Measurements from ENCODE around the gene TLK2. TPM values are rescaled to one million over a fixed set of nuclear protein-coding genes. Genes with fewer than 3 reads are reported as not detected.

TLK2 gene
- total RNA-seq, 1 experiment from 2014 or later: 54.6 TPM

DNA sequence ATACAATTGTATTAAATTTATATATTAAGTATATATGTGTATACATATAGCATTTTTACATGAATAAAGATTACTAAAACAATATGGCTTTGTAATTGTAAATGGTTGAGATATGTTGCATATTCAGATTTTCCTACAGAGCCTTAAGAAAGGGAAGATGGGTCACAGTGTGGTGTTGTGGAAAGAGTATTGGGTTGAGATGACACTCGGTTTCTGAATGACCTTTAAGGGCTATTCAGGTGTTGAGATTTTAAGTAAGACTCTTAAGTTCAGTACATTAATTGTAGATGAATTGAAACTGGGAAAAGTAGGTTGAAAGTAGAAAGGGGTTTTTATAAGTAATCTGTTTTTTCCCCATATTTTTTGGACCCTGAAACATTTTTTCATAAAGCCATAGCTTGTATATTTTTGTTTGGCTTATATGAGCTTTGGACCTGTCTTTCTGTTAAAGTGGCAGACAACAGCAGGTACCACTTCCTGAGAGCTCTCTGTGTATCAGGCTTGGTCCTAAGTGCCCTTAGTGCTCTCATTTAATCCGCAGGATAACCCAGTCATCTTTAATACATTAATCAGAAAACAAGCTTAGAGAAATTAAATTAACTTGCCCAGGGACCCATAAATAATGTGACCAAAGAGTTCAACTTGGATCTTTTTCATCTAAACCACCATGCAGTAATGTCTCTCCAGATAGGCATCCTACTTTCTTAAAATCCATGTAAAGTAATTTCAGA, 100.3 kb downstream of the TLK2 start:
- ChIA-PET CTCF (interaction anchor here (0.7 kb wide), 1 partner anchor 26 kb away, joined by 3 read pairs; no protein-coding TSS in a partner anchor), POLR2A (no interaction called here)
- TF ChIP-seq SIN3A (IDR thresholded peaks at IDR 0.05; ENCODE audit: borderline replicate concordance, insufficient read depth, low read depth, low read length): no peak
- TF ChIP-seq, protein P1, sequence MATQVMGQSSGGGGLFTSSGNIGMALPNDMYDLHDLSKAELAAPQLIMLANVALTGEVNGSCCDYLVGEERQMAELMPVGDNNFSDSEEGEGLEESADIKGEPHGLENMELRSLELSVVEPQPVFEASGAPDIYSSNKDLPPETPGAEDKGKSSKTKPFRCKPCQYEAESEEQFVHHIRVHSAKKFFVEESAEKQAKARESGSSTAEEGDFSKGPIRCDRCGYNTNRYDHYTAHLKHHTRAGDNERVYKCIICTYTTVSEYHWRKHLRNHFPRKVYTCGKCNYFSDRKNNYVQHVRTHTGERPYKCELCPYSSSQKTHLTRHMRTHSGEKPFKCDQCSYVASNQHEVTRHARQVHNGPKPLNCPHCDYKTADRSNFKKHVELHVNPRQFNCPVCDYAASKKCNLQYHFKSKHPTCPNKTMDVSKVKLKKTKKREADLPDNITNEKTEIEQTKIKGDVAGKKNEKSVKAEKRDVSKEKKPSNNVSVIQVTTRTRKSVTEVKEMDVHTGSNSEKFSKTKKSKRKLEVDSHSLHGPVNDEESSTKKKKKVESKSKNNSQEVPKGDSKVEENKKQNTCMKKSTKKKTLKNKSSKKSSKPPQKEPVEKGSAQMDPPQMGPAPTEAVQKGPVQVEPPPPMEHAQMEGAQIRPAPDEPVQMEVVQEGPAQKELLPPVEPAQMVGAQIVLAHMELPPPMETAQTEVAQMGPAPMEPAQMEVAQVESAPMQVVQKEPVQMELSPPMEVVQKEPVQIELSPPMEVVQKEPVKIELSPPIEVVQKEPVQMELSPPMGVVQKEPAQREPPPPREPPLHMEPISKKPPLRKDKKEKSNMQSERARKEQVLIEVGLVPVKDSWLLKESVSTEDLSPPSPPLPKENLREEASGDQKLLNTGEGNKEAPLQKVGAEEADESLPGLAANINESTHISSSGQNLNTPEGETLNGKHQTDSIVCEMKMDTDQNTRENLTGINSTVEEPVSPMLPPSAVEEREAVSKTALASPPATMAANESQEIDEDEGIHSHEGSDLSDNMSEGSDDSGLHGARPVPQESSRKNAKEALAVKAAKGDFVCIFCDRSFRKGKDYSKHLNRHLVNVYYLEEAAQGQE (IDR thresholded peaks at IDR 0.05; ENCODE audit: insufficient read depth in 1 of 2, low read depth in 2 of 2, low read length in 1 of 2): no peak
- no peak for TF ChIP-seq TCF7L2 (IDR thresholded peaks at IDR 0.05; ENCODE audit: low read depth, low read length)
- TF ChIP-seq, protein P2, sequence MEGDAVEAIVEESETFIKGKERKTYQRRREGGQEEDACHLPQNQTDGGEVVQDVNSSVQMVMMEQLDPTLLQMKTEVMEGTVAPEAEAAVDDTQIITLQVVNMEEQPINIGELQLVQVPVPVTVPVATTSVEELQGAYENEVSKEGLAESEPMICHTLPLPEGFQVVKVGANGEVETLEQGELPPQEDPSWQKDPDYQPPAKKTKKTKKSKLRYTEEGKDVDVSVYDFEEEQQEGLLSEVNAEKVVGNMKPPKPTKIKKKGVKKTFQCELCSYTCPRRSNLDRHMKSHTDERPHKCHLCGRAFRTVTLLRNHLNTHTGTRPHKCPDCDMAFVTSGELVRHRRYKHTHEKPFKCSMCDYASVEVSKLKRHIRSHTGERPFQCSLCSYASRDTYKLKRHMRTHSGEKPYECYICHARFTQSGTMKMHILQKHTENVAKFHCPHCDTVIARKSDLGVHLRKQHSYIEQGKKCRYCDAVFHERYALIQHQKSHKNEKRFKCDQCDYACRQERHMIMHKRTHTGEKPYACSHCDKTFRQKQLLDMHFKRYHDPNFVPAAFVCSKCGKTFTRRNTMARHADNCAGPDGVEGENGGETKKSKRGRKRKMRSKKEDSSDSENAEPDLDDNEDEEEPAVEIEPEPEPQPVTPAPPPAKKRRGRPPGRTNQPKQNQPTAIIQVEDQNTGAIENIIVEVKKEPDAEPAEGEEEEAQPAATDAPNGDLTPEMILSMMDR (IDR thresholded peaks at IDR 0.05): no peak
- TF ChIP-seq POLR2AphosphoS5 (IDR thresholded peaks at IDR 0.05; ENCODE audit: low read depth, low read length): no peak
- Histone ChIP-seq H3K4me1 (ENCODE audit: control insufficient read depth, insufficient read depth, low read length) (no peaks in the 10 kb centered on the region), H3K27ac (ENCODE audit: low read length) (no peak overlapping the region), H3K36me3 (ENCODE audit: control insufficient read depth, insufficient read depth, low read length) (peaks cover 5% of the 10 kb centered on the region), H3K9me3 (ENCODE audit: control insufficient read depth, insufficient read depth, low read depth, low read length) (no peaks in the 10 kb centered on the region), H3K4me3 (ENCODE audit: low read depth in 2 of 2, low read length in 2 of 2) (no peak overlapping the region), H3K27me3 (ENCODE audit: control insufficient read depth, insufficient read depth, low read length) (no peaks in the 10 kb centered on the region)
- DNase-seq (ENCODE audit: low read depth, low spot score) (no peak), ATAC-seq (no peak)
- in situ Hi-C loops (cut with HindIII; ENCODE audit: low pct_unique_long_range_greater_than_20kb, low sequenced_read_pairs) (no loop called here), intact Hi-C loops (cut with micrococcal nuclease; ENCODE audit: unreplicated experiment) (no loop called here)
- BruUV-seq (replicated peaks): no TSS peak

DNA sequence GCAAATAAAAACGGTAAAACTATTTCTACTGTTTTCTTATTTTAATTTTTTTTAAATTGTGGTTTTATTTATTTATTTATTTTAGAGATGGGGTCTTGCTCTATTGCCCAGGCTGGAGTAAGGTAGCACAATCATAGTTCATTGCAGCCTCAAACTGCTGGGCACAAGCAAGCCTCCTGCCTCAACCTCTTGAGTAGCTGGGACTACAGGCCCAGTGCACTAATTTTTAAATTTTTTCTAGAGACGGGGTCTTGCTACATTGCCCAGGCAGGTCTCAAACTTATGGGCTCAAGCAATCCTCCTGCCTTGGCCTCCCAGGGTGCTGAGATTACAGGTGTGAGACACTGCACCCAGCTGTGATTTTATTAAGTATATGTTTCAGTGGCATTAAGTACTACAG, 102.3 kb downstream of the TLK2 start:
- TF ChIP-seq, protein P1 (IDR thresholded peaks at IDR 0.05; ENCODE audit: insufficient read depth in 1 of 2, low read depth in 2 of 2, low read length in 1 of 2): no peak
- TF ChIP-seq POLR2AphosphoS5 (IDR thresholded peaks at IDR 0.05; ENCODE audit: low read depth, low read length): no peak
- no peak for TF ChIP-seq TCF7L2 (IDR thresholded peaks at IDR 0.05; ENCODE audit: low read depth, low read length)
- TF ChIP-seq SIN3A (IDR thresholded peaks at IDR 0.05; ENCODE audit: borderline replicate concordance, insufficient read depth, low read depth, low read length): no peak
- TF ChIP-seq, protein P2 (IDR thresholded peaks at IDR 0.05): no peak
- H3K4me3 ChIP-seq (ENCODE audit: low read depth in 2 of 2, low read length in 2 of 2): no peak overlapping the region
- H3K4me1 ChIP-seq (ENCODE audit: control insufficient read depth, insufficient read depth, low read length): no peaks in the 10 kb centered on the region
- intact Hi-C loops (cut with micrococcal nuclease; ENCODE audit: unreplicated experiment) (no loop called here), in situ Hi-C loops (cut with HindIII; ENCODE audit: low pct_unique_long_range_greater_than_20kb, low sequenced_read_pairs) (no loop called here)
- ATAC-seq (no peak), DNase-seq (ENCODE audit: low read depth, low spot score) (no peak)
- ChIA-PET POLR2A (no interaction called here), CTCF (no interaction called here)
- no TSS peak for BruUV-seq (replicated peaks)
- H3K27ac ChIP-seq (ENCODE audit: low read length): no peak overlapping the region
- H3K9me3 ChIP-seq (ENCODE audit: control insufficient read depth, insufficient read depth, low read depth, low read length): no peaks in the 10 kb centered on the region
- no peaks in the 10 kb centered on the region for H3K27me3 ChIP-seq (ENCODE audit: control insufficient read depth, insufficient read depth, low read length)
- peaks cover 3% of the 10 kb centered on the region for H3K36me3 ChIP-seq (ENCODE audit: control insufficient read depth, insufficient read depth, low read length)

Measured in Panc1 (cell line).